ELF-1 (cell line): ENCODE results near the gene KLC4.
"Not testable (repeated sequence)": the region's sequence is repeated elsewhere in the genome, so short reads cannot be mapped to it uniquely, and the experiment has no call there.

ENCODE experiments used
- DNase-seq: peaks from one replicate; pipeline ENCODE4 v3.0.0-alpha.2; 2016; ENCODE audit warnings: low read depth, low spot score

KLC4 gene

DNA sequence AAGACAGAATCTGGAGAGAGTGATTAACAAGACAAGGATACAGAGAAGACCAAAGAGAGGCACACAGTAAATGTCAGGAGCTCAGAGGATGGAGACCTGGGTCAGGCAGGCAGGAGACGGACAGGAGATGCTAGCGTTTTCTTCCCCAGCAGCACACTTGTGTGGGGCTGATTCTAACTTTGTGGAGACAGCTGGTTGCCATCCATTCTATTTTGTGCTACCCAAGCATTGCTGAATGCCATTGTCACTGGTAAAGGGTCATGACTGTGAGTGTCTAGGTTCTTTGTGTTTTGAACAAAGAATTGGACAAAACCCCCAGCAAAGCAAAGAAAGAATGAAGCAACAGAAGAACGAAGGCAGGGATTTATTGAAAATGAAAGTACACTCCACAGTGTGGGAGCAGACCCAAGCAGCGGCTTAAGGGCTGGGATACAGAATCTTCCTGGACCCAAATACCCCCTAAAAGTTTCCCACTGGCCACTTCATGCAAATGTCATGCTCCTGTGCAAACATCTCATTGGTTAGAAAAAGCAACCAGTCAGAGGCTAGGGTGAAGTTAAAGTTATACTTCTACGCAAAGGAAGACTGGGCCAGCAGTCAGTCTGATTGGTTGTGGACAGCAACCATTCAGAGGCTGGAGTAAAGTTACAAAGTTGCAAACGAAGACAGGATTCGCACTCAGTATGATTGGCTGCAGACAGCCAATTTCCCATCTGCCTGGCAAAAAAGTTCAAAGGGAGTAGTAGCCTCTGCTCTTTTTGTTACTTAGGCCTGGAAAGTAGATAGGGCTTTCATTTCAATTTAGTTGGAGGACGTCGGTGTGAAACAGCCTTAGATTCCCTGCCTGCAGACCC lies 34.2 kb downstream of the KLC4 start:
- peak; percentile 65 for DNase-seq

DNA sequence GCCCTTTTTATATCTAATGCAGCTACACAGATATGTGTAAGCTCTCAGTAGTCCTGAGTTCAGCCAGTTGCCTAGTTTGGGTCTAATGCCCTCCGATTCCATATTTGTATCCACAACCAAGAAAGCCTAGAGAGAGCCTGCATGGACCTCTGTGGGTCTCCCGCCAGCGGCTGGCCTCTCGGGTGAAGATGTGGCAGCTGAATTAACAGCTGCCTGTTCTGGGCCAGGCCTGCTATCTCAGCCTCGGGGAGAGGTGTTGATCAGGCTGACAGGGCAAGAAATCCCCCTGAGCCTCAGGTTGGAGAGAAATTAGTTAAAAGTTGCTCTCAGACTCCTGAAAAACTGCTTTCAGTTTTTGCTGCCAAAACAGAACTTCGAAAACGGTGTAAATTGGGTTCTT lies 36.5 kb downstream of the KLC4 start:
- peak; percentile 75 for DNase-seq

DNA sequence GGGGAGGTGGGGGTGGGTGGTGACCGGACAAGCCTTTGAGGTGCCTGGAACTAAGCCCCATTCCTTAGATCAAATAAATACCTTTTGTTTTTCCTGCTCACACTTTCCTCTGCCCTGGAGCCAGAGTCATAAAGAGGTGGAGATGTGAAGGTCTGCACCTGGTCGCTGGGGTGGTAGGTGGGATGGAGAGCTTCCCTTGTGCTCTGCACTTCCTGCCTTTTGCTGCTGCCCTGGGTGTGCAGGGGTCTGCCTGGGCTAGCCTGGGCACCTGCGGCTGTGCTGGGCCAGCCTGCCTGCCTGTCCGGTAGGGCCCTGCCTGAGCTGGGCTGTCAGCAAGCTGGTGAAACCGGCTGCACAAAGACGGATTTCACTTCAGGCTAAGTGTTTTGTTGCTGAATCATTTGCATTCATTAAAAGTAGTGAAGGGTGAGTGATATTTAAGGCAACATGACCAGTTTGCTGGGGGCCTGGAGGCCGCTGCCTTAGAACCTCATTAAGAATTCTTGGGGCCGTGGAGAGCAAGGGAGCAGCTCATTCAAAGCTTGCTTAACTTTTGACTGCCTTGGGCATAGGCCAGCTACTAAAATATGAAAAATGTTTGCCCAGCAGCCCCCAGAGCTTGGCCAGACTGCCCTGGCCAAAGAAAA lies 37.1 kb downstream of the KLC4 start:
- DNase-seq = peak; percentile 96

DNA sequence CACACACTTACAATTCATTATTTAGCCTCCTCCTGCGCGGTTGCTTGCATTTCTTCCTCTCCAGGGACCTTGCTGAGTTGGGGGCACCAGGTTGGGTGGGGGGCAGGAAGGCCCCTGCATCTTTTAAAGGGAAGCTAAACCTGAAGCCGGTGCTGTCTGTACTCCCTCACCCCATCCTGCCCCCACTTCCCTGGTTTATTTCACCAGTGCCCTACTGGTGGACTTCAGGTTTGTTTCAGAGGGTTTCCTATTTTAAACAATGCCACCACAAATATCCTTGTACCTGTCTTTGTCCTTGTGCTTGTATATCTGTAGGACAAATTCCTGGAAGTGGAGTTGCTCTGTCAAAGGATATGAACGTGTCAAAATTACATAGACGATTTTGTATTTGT lies 37.7 kb downstream of the KLC4 start:
- DNase-seq = no peak

DNA sequence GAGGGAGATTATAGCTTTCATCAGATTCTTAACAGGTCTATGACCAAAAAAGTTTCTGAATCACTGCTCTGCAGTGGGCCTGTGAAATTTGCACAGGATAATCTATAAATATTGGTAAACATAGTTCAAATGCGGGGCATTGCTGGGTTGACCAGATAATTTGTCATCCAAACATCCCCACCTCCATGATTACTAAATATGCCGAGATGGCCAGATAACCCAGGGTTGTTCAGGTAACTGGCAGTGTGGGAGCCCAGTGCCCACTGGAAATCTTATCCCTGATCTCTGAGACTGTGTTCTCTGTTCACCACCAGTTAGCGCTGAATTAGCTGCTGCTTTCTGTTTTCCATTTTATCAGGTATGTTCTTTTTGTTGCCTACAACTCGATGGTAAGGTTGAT lies 38.1 kb downstream of the KLC4 start:
- DNase-seq = no peak

DNA sequence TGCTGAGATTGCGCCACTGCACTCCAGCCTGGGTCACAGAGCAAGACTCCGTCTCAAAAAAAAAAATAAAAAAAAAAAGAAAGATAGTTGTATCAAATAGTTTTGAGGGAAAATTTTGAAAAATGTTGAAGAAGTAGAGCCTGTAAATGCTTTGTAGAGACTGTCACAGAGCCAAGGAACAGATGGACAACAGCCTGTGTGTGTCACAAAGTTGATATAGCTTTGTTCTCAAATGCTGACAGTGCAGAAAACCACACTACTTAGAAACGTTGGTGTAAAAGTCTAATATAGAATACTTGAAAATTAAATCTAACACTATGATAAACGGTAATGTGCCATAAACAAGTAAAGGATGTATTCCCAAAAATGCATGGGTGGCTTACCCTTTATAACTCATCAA lies 42.1 kb downstream of the KLC4 start:
- no peak for DNase-seq

DNA sequence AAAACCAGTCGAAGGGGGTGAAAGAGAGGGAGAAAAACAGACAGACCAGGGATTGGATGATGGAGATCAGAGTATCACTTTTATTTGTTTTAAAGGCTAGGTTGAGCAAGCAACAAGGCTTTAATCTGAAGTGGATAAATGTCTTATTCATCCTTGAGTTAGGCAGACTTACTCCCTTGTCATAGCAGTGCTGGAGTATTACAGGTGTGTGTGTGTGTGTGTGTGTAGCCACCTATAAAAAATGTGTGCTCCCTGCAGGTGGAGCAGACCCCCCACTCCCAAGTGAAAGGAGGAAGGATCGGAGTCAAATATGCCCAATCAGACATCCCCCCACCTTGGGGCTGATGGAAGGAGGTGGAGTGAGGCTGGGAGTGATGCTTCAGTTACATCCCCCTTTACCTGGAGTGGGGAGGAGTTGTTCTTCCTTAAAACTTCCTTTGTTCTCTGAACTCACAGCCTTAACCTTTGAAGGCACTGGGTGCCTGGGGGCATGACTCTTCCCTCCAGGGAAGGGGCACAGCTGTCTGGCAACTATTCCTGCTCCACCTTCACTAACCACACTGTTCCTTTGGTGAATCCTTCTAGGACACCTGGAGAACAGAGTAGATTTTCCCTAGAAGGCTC lies 43.9 kb downstream of the KLC4 start:
- peak; percentile 91 for DNase-seq

DNA sequence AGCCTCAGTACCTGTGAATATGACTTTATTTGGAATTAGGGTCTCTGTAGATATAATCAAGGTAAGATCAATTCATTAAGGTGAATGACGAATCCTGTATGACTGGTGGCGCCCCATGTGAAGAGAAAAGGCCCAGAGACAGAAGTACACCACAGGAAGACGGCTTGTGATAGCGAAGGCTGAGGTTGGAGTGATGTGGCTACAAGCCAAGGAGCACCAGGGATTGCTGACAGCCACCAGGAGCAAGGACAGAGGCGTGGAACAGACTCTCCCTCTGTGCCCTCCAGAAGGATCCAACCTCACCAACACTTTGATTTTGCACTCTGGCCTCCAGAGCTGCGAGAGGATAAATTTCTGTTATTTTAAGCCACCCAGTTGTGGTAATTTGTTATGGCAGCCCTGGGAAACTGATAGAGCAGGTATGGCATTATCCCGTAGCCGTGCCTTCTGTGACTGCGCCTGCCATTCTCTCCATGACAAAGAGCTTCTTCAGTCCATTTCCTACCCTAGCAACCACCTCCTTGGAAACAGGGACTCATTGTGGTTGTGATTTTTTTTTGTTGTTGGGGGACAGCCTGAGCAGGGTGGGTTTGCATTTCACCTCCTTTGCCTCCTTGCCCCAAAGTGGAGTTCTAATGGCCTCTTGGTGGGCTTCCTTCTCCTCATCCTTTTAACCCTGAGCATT lies 46.2 kb downstream of the KLC4 start:
- DNase-seq = no peak

DNA sequence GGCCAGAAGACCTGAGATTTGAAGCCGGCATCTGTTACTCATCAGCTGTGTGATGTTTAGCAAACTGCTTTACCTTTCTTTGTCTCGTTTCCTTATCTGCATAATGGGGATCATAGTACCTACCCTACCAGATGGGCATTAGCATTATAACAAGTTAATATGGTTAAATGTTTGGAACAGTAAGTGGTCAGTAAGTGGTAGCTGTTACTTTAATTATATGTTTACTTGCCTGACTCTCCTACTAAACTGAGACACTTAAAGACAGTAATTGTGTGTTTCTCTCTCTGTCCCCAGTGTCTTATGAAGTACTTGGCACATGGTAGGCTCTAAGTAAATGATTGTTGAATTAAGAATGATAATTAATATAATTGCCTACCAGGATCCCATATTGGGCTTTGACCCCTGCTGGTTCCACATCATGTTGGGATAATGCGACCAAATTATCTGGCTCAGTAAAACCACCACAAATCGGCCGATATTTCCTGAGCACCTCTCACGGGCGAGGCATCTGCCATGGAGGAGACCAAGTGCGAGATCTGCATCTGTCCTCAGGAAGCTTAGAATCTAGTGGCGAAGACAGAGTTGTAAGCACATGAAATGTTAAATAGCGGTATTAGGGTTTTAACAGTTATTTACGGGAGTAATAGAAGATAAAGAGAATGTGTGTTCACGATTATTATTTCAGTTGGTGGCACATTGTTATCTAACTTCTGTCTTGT lies 48.1 kb downstream of the KLC4 start:
- DNase-seq = no peak

DNA sequence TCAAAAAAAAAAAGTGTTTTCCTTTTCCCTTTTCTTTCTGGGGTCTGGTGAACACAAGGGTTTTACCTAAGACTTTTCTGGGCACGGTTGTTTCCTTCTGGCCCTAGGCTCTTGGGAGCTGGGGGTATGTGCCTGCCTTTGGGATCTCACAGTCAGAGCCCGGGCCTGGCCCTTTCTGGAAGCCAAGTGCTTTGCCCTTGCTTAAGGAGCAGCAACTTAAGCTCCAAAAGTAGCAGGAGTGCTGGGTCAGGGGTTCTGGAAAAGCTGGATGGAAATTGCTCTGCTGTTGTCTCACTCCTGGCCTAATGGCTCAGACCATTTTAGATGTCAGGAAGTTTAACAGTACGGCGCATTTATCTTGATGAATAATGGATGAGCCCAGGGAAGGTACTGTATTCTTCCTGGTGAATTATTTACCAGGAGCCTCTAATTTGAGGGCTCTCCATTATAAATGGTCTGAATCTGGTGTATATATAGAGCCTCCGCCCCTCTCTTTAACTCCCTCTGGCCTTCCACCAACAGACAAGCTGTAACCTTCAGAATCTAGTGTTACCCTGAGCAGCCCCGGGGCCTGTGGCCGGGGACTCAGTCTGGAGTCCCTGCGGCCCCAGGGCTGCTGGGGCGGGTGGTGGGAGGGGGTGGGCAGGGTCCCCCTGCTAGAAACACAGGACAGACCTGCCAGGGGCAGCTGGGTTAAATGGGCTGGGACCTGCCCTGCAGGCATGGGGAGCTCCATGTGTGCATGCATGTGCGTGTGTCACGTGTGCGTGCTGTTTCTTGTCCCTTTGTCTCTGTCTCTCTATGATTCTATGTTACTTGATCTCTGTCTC lies 54.2 kb downstream of the KLC4 start:
- DNase-seq = peak; percentile 77

DNA sequence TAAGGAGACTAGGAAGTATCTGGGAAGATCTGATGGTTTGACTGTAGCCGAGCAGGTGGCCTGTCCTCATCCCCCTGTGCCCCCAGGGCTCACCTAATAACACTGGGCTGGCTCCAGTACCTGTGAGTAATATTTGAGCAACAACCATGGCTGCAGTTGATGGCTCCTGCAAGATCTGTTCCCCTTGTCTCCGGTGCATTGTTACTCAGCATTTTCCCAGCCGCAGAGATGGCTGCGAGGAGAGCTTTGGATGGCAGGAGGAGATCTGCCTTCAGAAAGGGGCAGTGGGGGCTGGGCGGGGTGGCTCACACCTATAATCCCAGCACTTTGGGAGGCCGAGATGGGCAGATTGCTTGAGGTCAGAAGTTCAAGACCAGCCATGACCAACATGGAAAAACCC lies 55.9 kb downstream of the KLC4 start:
- DNase-seq = peak; percentile 53

DNA sequence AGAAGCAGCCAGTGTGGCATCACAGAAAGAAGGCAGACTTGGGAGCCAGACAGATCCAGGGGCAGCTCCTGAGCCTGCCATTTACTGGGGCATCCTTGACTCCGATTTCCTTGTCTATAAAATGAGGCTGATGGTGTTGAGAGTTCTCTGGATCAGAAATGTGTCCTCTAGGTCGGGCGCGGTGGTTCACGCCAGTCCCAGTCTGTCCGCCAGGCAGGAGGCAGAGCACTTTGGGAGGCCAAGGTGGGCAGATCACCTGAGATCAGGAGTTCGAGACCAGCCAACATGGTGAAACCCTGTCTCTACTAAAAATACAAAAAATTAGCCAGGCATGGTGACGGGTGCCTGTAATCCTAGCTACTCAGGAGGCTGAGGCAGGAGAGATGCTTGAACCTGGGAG lies 58.0 kb downstream of the KLC4 start:
- DNase-seq = not testable (repeated sequence)

DNA sequence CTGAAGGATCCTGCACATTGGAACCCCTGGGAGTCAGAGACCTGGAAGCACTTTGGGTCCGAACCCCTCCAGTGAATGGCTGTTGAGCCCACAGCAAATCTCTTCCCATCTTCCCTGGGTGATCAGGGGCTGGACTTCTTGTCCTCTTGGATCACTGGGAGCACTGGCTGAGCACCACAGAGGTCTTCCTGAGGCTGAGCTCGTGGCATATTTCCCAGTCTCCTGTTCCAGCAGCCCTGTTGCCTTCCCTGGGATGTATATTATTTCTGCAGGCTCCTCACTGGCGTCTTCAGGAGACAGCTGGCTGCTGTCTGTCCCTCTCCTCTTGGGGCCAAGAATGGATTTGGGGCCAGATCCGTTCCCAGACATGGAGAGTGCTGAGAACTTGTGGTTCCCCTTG lies 60.1 kb downstream of the KLC4 start:
- no peak for DNase-seq

DNA sequence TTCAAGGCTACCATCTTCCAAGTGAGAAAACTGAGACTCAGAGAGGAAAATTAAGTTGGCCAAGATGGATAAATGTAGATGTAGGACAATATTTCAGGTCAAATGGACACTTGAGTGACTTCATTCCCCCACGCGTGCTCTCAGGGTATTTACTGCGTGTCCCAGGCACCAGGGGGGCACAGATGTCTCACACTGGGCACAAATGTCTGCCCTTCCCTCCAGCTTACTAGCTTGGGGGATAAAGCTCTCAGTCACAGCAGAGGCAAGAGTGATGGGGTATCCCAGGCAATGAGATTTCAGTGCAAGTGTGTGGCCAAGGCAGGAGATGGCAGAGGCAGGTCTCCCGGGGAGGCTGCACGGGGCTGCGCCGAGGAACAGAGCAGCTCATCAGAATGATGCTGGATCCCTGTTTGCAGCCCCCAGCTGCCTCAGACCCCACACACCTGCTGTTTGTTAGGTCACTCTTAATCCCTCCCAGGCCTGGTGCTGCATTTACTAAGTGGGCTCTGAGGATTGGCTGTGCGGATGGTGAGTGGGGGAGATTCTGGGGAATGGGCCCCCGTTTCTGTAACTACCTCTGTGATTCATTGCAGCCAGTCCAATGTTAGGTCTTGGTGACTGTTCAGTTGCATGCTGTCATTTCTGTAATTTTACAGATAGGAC lies 60.8 kb downstream of the KLC4 start:
- no peak for DNase-seq

DNA sequence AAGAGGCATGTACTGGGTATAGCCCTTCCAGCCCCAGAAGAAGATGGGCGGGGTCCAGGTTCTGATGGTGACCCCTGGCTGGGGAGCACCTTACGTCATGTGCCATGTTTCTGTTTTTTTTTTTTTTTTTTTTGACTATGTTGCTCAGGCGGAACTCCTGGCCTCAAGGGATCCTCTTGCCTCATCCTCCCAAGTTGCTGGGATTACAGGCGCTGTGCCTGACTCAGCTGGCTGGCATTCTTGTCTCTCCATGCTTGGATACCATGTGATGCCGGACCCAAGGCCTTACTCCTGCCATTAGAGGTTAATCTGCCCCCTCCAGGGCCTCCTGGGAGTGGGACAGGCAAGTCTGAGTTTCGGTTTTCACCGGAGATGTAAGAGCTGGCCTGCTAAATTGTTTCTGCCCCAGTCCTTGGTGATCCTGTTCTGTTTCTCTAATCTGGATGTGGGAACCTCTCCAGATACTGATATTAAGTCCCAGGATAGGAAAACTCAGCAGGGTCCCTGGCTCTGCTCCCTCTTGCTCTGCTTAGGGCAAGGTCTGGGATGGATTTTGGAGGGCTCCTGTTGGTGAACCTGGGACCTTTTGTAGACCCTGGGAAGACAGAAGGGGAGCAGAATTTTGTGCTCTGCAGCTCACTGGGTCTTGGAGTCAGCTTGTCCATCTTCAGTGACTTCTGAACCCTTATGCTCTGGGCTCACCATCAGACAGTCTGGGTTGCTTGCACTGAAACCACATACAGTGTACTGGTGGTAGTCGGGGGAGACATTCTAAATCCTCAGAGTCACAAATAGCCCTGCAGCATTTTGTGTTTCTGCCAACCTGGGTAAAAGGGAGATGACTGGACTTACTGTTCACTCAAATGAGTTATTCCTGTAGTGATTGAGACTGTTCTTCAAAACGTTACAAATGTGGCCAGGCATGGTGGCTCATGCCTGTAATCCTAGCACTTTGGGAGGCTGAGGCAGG lies 61.8 kb downstream of the KLC4 start:
- peak; percentile 89 for DNase-seq

DNA sequence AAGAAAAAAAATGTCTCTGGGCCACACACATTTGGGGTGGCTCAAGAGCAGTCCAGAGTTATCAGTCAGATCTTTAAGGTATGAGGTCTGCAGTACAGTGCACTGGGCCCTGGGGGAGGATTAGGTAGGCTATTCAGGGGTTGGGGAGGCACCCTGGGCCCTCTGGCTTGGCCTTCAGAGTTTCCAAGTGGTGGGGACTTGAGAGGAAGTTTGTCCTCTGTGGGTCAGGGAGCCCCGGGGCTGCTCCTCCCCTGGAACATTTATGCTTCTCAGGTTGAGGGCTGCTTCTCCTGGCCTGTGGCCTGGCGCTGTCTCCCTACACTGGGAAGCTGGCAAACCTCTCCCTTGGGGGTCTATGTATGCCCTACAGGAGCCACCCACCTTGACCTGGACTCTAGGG lies 62.7 kb downstream of the KLC4 start:
- DNase-seq = peak; percentile 41

DNA sequence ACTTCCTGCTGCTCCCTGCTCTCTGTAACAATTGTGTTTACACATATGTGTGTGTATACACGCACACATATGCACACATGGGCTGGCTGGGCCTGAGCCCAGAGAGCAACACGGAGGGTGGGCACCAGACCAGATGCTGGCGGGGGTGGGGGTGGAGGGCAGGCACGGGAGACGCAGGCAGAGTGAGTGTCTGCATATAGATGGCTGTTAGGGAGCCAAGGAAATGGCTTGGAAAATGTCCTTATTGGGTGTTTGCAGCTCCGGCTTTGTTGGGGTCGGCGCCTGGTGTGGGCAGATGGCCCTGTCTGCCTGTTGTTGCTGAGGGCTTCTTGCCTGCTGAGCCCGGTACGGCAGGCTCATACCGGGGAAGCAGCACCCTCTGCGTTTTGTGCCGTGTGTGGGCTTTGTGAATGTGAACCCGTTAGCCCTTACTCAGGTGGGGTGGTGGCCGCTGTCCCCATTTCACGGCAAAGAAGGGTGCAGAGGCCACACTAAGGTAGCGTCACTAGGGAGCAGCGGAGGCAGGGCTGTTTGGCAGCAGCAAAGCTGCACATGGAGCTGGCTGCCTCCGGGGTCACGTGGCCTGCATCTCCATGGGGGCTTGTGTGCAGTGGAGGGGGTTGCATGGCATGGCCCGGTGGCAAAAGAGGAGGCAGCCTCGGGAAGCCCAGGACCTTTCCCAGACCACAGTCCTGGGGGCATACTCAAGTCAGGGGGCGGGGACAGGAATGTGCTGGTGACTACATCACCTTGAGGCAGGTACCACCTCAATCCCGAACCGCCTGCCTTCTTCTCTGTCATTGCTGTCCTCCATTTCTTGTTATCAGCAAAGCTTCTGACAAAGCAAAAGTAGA lies 64.3 kb downstream of the KLC4 start:
- peak; percentile 81 for DNase-seq

DNA sequence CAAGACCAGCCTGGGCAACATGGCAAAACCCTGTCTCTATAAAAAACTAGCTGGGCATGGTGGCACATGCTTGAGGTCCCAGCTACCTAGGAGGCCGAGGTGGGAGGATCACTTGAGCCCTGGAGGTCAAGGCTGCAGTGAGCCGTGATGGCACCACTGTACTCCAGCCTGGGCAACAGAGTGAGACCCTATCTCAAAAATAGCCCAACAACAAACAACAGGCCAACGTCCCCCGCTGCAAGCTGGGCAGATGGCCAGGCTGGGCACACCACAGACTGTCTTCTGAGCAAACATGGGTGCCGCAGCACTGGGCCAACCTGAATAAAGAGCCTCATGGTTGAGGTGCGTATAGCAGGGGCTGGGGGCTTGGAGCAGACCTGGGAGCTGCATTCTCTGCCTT lies 65.0 kb downstream of the KLC4 start:
- no peak for DNase-seq
